Breast epithelium (tissue), 4 donors: ENCODE results near the gene GABRA1. TPM values are rescaled to one million over a fixed set of nuclear protein-coding genes. Genes with fewer than 3 reads are reported as not detected.

Experiments
- DNase-seq, 2 donors: peaks; one replicate each; pipeline ENCODE4 v3.0.0-alpha.2; 2019; ENCODE audit warnings: low spot score in 2 of 2
- H3K27ac ChIP-seq, 2 donors: fragments of 200-600 bp; sonication (generic) in 1 of 2; one replicate each; pipeline ENCODE4 v1.5.1; 2016 to 2019; ENCODE audit warnings: mild to moderate bottlenecking in 1 of 2
- H3K27me3 ChIP-seq, 2 donors: fragments of 200-600 bp; sonication (generic) in 1 of 2; one replicate each; pipeline versions ENCODE4 v1.5.1 to v1.6.0; 2017 to 2019; ENCODE audit warnings: control low read depth in 1 of 2, mild to moderate bottlenecking in 1 of 2
- H3K36me3 ChIP-seq: fragments of 200-600 bp; one replicate; pipeline ENCODE4 v1.5.1; 2019
- H3K4me1 ChIP-seq, 2 donors: fragments of 200-600 bp; sonication (generic); one replicate each; pipeline ENCODE4 v1.5.1; 2016 to 2019; ENCODE audit warnings: control low read depth in 1 of 2
- H3K4me3 ChIP-seq, 3 donors: fragments of 200-600 bp; sonication (generic); 1 replicate in 2 of 3; 2 replicates in 1 of 3; pipeline ENCODE4 v1.5.1; 2016 to 2019; ENCODE audit warnings: mild to moderate bottlenecking in 3 of 3, moderate library complexity in 2 of 3
- H3K9me3 ChIP-seq, 2 donors: fragments of 200-600 bp; sonication (generic) in 1 of 2; one replicate each; pipeline ENCODE4 v1.5.1; 2016 to 2019; ENCODE audit warnings: control low read depth in 1 of 2
- CTCF ChIP-seq, 3 donors: fragments of 450-650 bp; IDR thresholded peaks; one replicate each; pipeline ENCODE4 v1.5.1; 2016 to 2017; ENCODE audit warnings: antibody characterized with exemption in 3 of 3, mild to moderate bottlenecking in 3 of 3, moderate library complexity in 3 of 3
- POLR2A ChIP-seq: fragments of 450-650 bp; IDR thresholded peaks from one replicate; pipeline ENCODE4 v1.6.1; 2016; ENCODE audit warnings: antibody characterized with exemption, mild to moderate bottlenecking, moderate library complexity
- POLR2AphosphoS5 ChIP-seq, 3 donors: sonication (generic); formaldehyde crosslinking; IDR thresholded peaks; one replicate each; pipeline ENCODE4 v1.6.1; 2017; ENCODE audit warnings: antibody characterized with exemption in 3 of 3
- intact Hi-C: fragments of 100-400 bp; cut with DNase I; formaldehyde crosslinking; loops from one replicate; pipeline ENCODE4 v1.15.1; 2023; ENCODE audit warnings: low total_unique reads
- total RNA-seq, 3 donors: library from RNA; depleted of rRNA; stranded (reverse); fragments of >200 nt; gene quantifications; one replicate each; pipeline ENCODE4 v1.1.0, GENCODE V29; 2016

The GABRA1 gene
- total RNA-seq, 3 donors from 2014 or later = not detected

GRCh38 chr5:161851691-161852299 lies 3.9 kb downstream of the GABRA1 start:
- intact Hi-C loops = no loop called here

DNA sequence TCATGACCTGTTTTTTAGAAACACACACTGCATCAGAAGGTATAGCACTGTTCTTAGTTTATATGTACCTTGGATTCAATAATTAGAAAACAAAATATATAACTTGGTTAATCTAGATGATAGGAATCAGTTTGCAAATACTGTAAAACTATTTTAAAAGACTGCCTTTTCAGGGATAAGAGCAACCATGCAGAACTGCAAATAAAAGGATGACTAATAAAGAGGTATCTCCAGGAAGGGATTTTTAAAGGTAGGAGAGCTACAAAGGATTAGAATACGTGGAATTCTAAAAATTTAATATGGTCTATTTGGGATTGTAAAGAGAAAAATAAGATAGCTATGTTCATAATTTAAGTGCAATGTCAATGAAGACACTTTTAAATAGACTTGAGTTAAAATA lies 9.4 kb downstream of the GABRA1 start:
- Histone ChIP-seq H3K4me3 (no peak overlapping the region), H3K36me3 (no peaks in the 10 kb centered on the region), H3K4me1 (no peaks in the 10 kb centered on the region), H3K27ac (no peak overlapping the region), H3K27me3 (no peaks in the 10 kb centered on the region), H3K9me3 (no peaks in the 10 kb centered on the region)
- intact Hi-C loops = no loop called here
- no peak for DNase-seq
- TF ChIP-seq POLR2AphosphoS5 (IDR thresholded peaks at IDR 0.05) = no peak
- no peak for TF ChIP-seq CTCF (IDR thresholded peaks at IDR 0.05)
- no peak for TF ChIP-seq POLR2A

More at GRCh38 chr5:161851691-161852299, 3.9 kb downstream of the GABRA1 start:
- TF ChIP-seq POLR2A = no peak
- peak in 1 of 3 donors; percentile 18 for TF ChIP-seq CTCF (IDR thresholded peaks at IDR 0.05)
- Histone ChIP-seq H3K4me3 (no peak overlapping the region), H3K27ac (no peak overlapping the region), H3K4me1 (no peaks in the 10 kb centered on the region), H3K27me3 (peaks cover 0 to 31% of the 10 kb centered on the region in 2 donors), H3K9me3 (no peaks in the 10 kb centered on the region), H3K36me3 (no peaks in the 10 kb centered on the region)
- no peak for DNase-seq

DNA sequence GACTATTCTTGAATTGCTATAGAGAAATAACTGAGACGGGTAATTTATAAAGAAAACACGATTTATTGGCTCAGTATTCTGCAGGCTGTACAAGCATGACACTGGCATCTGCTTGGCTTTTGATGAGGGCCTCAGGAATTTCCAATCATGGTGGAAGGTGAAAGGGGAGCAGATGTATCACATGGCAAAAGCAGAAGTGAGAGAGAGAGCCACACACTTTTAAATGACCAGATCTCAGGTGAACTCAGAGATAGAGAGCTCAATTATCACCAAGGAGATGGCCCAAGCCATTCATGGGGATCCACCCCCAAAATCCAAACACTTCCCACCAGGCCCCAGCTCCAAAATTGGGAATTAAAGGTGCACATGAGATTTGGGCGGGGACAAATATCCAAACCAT lies 15.3 kb downstream of the GABRA1 start:
- Histone ChIP-seq H3K27ac (no peak overlapping the region), H3K27me3 (no peaks in the 10 kb centered on the region), H3K4me3 (no peak overlapping the region), H3K4me1 (no peaks in the 10 kb centered on the region), H3K9me3 (no peaks in the 10 kb centered on the region), H3K36me3 (no peaks in the 10 kb centered on the region)
- DNase-seq = no peak
- intact Hi-C loops = no loop called here
- TF ChIP-seq POLR2AphosphoS5 (IDR thresholded peaks at IDR 0.05) (no peak), POLR2A (no peak), CTCF (IDR thresholded peaks at IDR 0.05) (no peak)

DNA sequence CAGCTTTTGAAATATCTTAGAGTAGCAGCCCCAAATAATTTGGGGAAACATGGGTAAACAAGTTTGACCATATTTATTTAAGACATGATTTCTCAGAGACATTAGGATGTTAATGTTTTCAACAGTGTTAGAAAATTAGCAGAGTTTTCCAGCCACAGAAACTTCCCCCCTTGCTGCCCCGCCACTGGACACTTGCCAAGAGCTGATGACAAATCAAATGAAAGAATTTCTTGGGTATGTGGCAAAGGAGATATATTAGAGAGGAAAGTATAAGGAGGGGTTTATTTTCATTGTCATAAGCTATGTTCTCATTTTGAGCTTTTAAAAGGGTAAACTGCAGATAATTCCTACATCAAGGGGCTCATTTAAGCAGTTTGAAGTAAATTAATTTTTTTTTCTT lies 15.9 kb downstream of the GABRA1 start:
- TF ChIP-seq POLR2AphosphoS5 (IDR thresholded peaks at IDR 0.05) = no peak
- TF ChIP-seq CTCF (IDR thresholded peaks at IDR 0.05) = no peak
- no peak for TF ChIP-seq POLR2A

DNA sequence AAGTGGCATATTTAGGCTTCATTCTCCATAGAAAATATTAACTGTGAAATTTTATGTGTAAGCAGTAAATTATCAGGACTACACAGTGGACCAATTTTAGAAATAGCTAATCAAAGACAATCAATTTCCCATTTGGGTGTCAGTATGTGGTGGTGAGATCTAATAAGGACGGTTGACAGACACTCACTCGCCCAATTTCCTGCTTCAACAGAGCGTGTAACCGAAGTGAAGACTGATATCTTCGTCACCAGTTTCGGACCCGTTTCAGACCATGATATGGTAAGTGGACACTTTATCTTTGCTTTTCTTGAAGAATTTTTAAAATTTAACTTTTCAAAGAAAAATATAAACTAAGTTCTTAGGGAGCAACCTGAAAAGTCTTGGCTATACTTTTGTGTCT lies 17.6 kb downstream of the GABRA1 start:
- Histone ChIP-seq H3K27me3 (no peaks in the 10 kb centered on the region), H3K4me3 (no peak overlapping the region), H3K4me1 (no peaks in the 10 kb centered on the region), H3K36me3 (no peaks in the 10 kb centered on the region), H3K9me3 (no peaks in the 10 kb centered on the region), H3K27ac (no peak overlapping the region)
- TF ChIP-seq CTCF (IDR thresholded peaks at IDR 0.05) (no peak), POLR2AphosphoS5 (IDR thresholded peaks at IDR 0.05) (no peak), POLR2A (no peak)
- intact Hi-C loops = no loop called here
- no peak for DNase-seq

More for the DNA sequence above, 15.9 kb downstream of the GABRA1 start:
- Histone ChIP-seq H3K4me1 (no peaks in the 10 kb centered on the region), H3K27me3 (no peaks in the 10 kb centered on the region), H3K4me3 (no peak overlapping the region), H3K36me3 (no peaks in the 10 kb centered on the region), H3K27ac (no peak overlapping the region), H3K9me3 (no peaks in the 10 kb centered on the region)
- intact Hi-C loops = no loop called here
- no peak for DNase-seq
